Measurements from ENCODE around the gene ARHGAP28. TPM values are rescaled to one million over a fixed set of nuclear protein-coding genes. Genes with fewer than 3 reads are reported as not detected.

The ARHGAP28 gene
- total and polyA plus RNA-seq, 10 of the 15 experiments (the other 5 are each of a cell fraction or from before 2014, with no cell fraction given) = not detected

DNA sequence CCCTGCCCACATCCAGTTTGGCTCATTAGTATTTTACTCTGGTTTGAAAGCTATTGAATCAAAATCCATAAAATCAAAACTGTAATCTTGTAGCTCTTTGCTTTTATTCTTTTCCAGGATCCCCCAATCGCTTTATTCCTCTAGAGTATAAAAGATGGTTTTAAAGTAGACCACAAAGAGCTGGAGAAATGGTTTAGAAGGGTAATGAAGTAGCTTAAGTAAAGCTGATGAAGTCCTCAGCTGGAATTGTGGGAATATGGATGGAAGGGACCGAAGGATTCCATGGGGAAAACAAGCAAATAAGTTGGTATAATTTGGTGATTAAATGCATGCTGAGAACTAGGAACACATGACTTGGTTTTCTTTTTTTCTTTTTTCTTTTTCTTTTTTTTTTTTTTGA, 12.3 kb downstream of the ARHGAP28 start:
- TF ChIP-seq SREBF2 (IDR thresholded peaks at IDR 0.05; ENCODE audit: low read length) = no peak
- no peak for TF ChIP-seq YBX1 (IDR thresholded peaks at IDR 0.05)
- TF ChIP-seq ETV6 (conservative IDR thresholded peaks at IDR 0.05 in 1 of 2, IDR thresholded peaks at IDR 0.05 in 1 of 2; ENCODE audit: borderline replicate concordance in 1 of 2, low read depth in 1 of 2) = no peak
- no peak for TF ChIP-seq CBX3 (IDR thresholded peaks at IDR 0.05; ENCODE audit: borderline replicate concordance, low read depth)
- TF ChIP-seq USF1 (IDR thresholded peaks at IDR 0.05; ENCODE audit: borderline replicate concordance, extremely low read length, insufficient read depth, low read depth, low read length) = no peak
- no peak for TF ChIP-seq IKZF2 (IDR thresholded peaks at IDR 0.05)
- TF ChIP-seq ZNF217 (IDR thresholded peaks at IDR 0.05) = no peak
- no peak for TF ChIP-seq CBFB (IDR thresholded peaks at IDR 0.05; ENCODE audit: low read depth)
- no peak for TF ChIP-seq MYC (IDR thresholded peaks at IDR 0.05; ENCODE audit: insufficient read depth, insufficient read length, insufficient replicate concordance, low read length, severe bottlenecking)
- TF ChIP-seq CHD1 (IDR thresholded peaks at IDR 0.05; ENCODE audit: low read depth, low read length) = no peak
- TF ChIP-seq NFYB (IDR thresholded peaks at IDR 0.05; ENCODE audit: insufficient read depth, low read depth, low read length) = no peak
- no peak for TF ChIP-seq FOXK2 (IDR thresholded peaks at IDR 0.05)
- TF ChIP-seq, protein P1, sequence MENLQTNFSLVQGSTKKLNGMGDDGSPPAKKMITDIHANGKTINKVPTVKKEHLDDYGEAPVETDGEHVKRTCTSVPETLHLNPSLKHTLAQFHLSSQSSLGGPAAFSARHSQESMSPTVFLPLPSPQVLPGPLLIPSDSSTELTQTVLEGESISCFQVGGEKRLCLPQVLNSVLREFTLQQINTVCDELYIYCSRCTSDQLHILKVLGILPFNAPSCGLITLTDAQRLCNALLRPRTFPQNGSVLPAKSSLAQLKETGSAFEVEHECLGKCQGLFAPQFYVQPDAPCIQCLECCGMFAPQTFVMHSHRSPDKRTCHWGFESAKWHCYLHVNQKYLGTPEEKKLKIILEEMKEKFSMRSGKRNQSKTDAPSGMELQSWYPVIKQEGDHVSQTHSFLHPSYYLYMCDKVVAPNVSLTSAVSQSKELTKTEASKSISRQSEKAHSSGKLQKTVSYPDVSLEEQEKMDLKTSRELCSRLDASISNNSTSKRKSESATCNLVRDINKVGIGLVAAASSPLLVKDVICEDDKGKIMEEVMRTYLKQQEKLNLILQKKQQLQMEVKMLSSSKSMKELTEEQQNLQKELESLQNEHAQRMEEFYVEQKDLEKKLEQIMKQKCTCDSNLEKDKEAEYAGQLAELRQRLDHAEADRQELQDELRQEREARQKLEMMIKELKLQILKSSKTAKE (IDR thresholded peaks at IDR 0.05; ENCODE audit: low read depth, poor library complexity, severe bottlenecking) = no peak
- TF ChIP-seq TBL1XR1 (IDR thresholded peaks at IDR 0.05; ENCODE audit: low read depth, low read length) = no peak
- TF ChIP-seq, protein P2, sequence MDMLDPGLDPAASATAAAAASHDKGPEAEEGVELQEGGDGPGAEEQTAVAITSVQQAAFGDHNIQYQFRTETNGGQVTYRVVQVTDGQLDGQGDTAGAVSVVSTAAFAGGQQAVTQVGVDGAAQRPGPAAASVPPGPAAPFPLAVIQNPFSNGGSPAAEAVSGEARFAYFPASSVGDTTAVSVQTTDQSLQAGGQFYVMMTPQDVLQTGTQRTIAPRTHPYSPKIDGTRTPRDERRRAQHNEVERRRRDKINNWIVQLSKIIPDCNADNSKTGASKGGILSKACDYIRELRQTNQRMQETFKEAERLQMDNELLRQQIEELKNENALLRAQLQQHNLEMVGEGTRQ (IDR thresholded peaks at IDR 0.05; ENCODE audit: borderline replicate concordance, low read depth, low read length) = no peak
- TF ChIP-seq, protein P3, sequence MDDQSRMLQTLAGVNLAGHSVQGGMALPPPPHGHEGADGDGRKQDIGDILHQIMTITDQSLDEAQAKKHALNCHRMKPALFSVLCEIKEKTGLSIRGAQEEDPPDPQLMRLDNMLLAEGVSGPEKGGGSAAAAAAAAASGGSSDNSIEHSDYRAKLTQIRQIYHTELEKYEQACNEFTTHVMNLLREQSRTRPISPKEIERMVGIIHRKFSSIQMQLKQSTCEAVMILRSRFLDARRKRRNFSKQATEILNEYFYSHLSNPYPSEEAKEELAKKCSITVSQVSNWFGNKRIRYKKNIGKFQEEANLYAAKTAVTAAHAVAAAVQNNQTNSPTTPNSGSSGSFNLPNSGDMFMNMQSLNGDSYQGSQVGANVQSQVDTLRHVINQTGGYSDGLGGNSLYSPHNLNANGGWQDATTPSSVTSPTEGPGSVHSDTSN (IDR thresholded peaks at IDR 0.05; ENCODE audit: insufficient replicate concordance, low read depth, low read length) = no peak
- no peak for TF ChIP-seq ZNF207 (IDR thresholded peaks at IDR 0.05; ENCODE audit: borderline replicate concordance)
- no peak for TF ChIP-seq SMAD1 (IDR thresholded peaks at IDR 0.05; ENCODE audit: low read depth, partially characterized antibody)
- Histone ChIP-seq H3K9ac (ENCODE audit: control insufficient read depth, insufficient read depth, low read length) (no peak overlapping the region), H3K4me1 (ENCODE audit: control insufficient read depth, insufficient read depth, low read length) (no peaks in the 10 kb centered on the region), H2AFZ (ENCODE audit: control insufficient read depth, low read depth, low read length) (no peak overlapping the region), H4K20me1 (ENCODE audit: control insufficient read depth, insufficient read depth) (no peaks in the 10 kb centered on the region), H3K36me3 (ENCODE audit: control insufficient read depth in 2 of 2, insufficient read depth in 2 of 2, low read length in 1 of 2) (no peaks in the 10 kb centered on the region), H3K4me3 (no peak overlapping the region), H3K79me2 (ENCODE audit: control insufficient read depth, insufficient read depth, low read length) (no peaks in the 10 kb centered on the region), H3K27ac (ENCODE audit: control insufficient read depth, insufficient read depth) (no peak overlapping the region), H3K4me2 (ENCODE audit: control insufficient read depth, insufficient read depth) (no peak overlapping the region), H3K27me3 (replicated peaks in 1 of 2; ENCODE audit: control insufficient read depth in 2 of 2, insufficient read depth in 2 of 2, low read length in 1 of 2) (no peaks in the 10 kb centered on the region), H3K9me3 (replicated peaks; ENCODE audit: control insufficient read depth, insufficient read depth, low read length) (no peaks in the 10 kb centered on the region)
- BruUV-seq (replicated peaks) = no TSS peak
- CTCF ChIA-PET = no interaction called here
- FAIRE-seq (no peak), ATAC-seq (no peak), DNase-seq (ENCODE audit: low read depth, low spot score) (no peak)
- SMC1A ChIA-PET (ENCODE audit: uncharacterized antibody, unreplicated experiment) = interaction anchor here (0.7 kb wide), 1 partner anchor 1153 kb away, joined by 3 read pairs; no protein-coding TSS in a partner anchor
- in situ Hi-C loops (cut with MboI) (no loop called here), intact Hi-C loops (cut with micrococcal nuclease; ENCODE audit: unreplicated experiment) (loop anchor here (10.0 kb wide), 1 partner anchor 197 kb away; no protein-coding TSS in a partner anchor)
- 0% methylated on average over 2 of the region's 2 CpGs for WGBS (ENCODE audit: insufficient coverage, insufficient replicate concordance, low lambda C conversion rate, missing lambda C conversion rate)
- RAD21 ChIA-PET (ENCODE audit: unreplicated experiment) = no interaction called here
- POLR2A ChIA-PET = no interaction called here
